Esophagus muscularis mucosa (tissue), 4 donors: Measurements from ENCODE around the gene GAL3ST3. TPM values are rescaled to one million over a fixed set of nuclear protein-coding genes. Genes with fewer than 3 reads are reported as not detected.
"Not testable (repeated sequence)": the region's sequence is repeated elsewhere in the genome, so short reads cannot be mapped to it uniquely, and the experiment has no call there.

ENCODE experiments used
- DNase-seq: peaks from one replicate; pipeline ENCODE4 v3.0.0-alpha.2; 2017; ENCODE audit errors: extremely low spot score
- H3K27ac ChIP-seq, 4 donors: fragments of 200-600 bp; sonication (generic); replicated peaks in 1 of 4; 1 replicate in 3 of 4; 2 replicates in 1 of 4; pipeline ENCODE4 v1.5.1; 2016 to 2019; ENCODE audit warnings: mild to moderate bottlenecking in 1 of 4
- H3K27me3 ChIP-seq, 4 donors: fragments of 200-600 bp; sonication (generic); one replicate each; pipeline versions ENCODE4 v1.5.1 to v1.6.0; 2016 to 2019
- H3K36me3 ChIP-seq, 4 donors: fragments of 200-600 bp; sonication (generic); one replicate each; pipeline ENCODE4 v1.5.1; 2016 to 2019
- H3K4me1 ChIP-seq, 4 donors: fragments of 200-600 bp; sonication (generic); one replicate each; pipeline ENCODE4 v1.5.1; 2016 to 2019
- H3K4me3 ChIP-seq, 4 donors: fragments of 200-600 bp; sonication (generic); 1 replicate in 2 of 4; 2 replicates in 2 of 4; pipeline ENCODE4 v1.5.1; 2016 to 2019; ENCODE audit warnings: mild to moderate bottlenecking in 4 of 4, moderate library complexity in 1 of 4
- H3K9me3 ChIP-seq, 4 donors: fragments of 200-600 bp; sonication (generic); 1 replicate in 3 of 4; 2 replicates in 1 of 4; pipeline ENCODE4 v1.5.1; 2016 to 2019
- EP300 ChIP-seq: sonication (generic); formaldehyde crosslinking; IDR thresholded peaks from one replicate; pipeline ENCODE4 v1.6.1; 2017; ENCODE audit warnings: antibody characterized with exemption
- POLR2A ChIP-seq: fragments of 450-650 bp; IDR thresholded peaks from one replicate; pipeline ENCODE4 v1.6.1; 2017; ENCODE audit warnings: antibody characterized with exemption, moderate library complexity, mild to moderate bottlenecking, low read depth
- POLR2AphosphoS5 ChIP-seq, 2 donors: sonication (generic); formaldehyde crosslinking; IDR thresholded peaks; one replicate each; pipeline ENCODE4 v1.6.1; 2017; ENCODE audit warnings: antibody characterized with exemption in 2 of 2
- WGBS: methylation state at CpG from one replicate; pipeline ENCODE4 v1.1.5; 2018; 5-methylcytosine and 5-hydroxymethylcytosine counted together
- intact Hi-C: fragments of 100-400 bp; cut with DNase I; formaldehyde crosslinking; loops from one replicate; pipeline ENCODE4 v1.15.1; 2023
- total RNA-seq, 4 donors: library from RNA; depleted of rRNA; stranded (reverse); fragments of >200 nt; gene quantifications; one replicate each; pipeline versions ENCODE4 v1.1.0 to v1.2.1, GENCODE V29; 2016
- TF ChIP-seq, protein P1 (sequence below), 3 experiments: fragments of 200-600 bp in 2 of 3; fragments of 450-650 bp in 1 of 3; sonication (generic) in 2 of 3; IDR thresholded peaks; one replicate each; pipeline ENCODE4 v1.5.1; 2017 to 2019; ENCODE audit warnings: antibody characterized with exemption in 3 of 3, mild to moderate bottlenecking in 2 of 3, moderate library complexity in 1 of 3

Gene GAL3ST3
- total RNA-seq, 4 donors from 2014 or later, result 0.83 to 7.4 (median 3.3) TPM

DNA sequence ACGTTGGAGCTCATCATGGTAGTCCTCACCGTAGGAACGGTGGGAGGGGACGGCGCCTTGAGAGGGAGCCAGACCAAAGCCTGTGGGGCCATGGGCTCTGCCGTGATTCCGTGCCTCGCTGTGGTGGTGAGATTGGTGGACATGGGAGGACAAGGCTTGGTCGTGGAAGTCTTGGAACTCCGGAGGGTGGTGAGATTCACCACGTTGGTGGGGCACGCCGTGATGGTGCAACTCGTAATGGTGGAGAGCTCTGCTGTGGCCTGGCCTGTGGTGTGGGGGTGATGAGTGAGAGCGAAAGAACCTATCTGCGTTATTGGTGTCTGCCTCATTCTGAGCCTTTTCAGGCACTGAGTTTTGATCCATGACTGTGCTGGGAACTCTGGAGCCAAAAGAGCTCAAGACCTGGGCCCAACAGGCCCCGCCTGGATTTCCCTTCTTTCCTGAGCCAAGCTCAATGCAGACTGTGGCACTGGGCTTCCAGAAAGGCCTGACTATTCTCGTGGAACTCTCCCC, 22.9 kb downstream of the GAL3ST3 start, which contains the start of gene CATSPER1:
Gene CATSPER1, minus strand, starts transcription at position 463 of the 513 bp plus-strand sequence. Its CDS starts 100 bp downstream, at position 363.
- intact Hi-C loops, result no loop called here
- Histone ChIP-seq H3K4me3 (no peak within 1 kb of the TSS), H3K27ac (no peak within 1 kb of the TSS), H3K27me3 (no peaks in the 10 kb centered on the region), H3K36me3 (no peaks in the 10 kb centered on the region), H3K9me3 (no peaks in the 10 kb centered on the region), H3K4me1 (peaks cover 7 to 14% (median 11%) of the 10 kb centered on the region in 4 donors)
- WGBS, result 83% methylated on average over 9 of the region's 18 CpGs
- no peak for DNase-seq
- no peak for TF ChIP-seq POLR2A
- TF ChIP-seq, protein P1, sequence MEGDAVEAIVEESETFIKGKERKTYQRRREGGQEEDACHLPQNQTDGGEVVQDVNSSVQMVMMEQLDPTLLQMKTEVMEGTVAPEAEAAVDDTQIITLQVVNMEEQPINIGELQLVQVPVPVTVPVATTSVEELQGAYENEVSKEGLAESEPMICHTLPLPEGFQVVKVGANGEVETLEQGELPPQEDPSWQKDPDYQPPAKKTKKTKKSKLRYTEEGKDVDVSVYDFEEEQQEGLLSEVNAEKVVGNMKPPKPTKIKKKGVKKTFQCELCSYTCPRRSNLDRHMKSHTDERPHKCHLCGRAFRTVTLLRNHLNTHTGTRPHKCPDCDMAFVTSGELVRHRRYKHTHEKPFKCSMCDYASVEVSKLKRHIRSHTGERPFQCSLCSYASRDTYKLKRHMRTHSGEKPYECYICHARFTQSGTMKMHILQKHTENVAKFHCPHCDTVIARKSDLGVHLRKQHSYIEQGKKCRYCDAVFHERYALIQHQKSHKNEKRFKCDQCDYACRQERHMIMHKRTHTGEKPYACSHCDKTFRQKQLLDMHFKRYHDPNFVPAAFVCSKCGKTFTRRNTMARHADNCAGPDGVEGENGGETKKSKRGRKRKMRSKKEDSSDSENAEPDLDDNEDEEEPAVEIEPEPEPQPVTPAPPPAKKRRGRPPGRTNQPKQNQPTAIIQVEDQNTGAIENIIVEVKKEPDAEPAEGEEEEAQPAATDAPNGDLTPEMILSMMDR (IDR thresholded peaks at IDR 0.05), result no peak
- TF ChIP-seq EP300, result no peak
- no peak for TF ChIP-seq POLR2AphosphoS5 (IDR thresholded peaks at IDR 0.05)

DNA sequence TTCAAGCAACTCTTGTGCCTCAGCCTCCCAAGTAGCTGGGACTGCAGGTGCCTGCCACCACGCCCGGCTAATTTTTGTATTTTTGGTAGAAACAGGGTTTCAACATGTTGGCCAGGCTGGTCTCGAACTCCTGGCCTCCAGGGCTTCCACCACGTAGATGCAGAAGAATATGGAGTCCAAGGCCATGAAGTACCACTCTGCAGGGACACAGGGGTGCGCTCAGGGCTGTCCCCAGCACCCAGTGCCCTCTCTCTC, 25.8 kb downstream of the GAL3ST3 start:
- DNase-seq, H3K27ac ChIP-seq, H3K9me3 ChIP-seq, intact Hi-C loops, H3K4me3 ChIP-seq, H3K36me3 ChIP-seq, H3K27me3 ChIP-seq: not testable (repeated sequence)
- peaks cover 7 to 14% (median 11%) of the 10 kb centered on the region in 4 donors for H3K4me1 ChIP-seq
- 85% methylated on average over 5 of the region's 5 CpGs for WGBS

DNA sequence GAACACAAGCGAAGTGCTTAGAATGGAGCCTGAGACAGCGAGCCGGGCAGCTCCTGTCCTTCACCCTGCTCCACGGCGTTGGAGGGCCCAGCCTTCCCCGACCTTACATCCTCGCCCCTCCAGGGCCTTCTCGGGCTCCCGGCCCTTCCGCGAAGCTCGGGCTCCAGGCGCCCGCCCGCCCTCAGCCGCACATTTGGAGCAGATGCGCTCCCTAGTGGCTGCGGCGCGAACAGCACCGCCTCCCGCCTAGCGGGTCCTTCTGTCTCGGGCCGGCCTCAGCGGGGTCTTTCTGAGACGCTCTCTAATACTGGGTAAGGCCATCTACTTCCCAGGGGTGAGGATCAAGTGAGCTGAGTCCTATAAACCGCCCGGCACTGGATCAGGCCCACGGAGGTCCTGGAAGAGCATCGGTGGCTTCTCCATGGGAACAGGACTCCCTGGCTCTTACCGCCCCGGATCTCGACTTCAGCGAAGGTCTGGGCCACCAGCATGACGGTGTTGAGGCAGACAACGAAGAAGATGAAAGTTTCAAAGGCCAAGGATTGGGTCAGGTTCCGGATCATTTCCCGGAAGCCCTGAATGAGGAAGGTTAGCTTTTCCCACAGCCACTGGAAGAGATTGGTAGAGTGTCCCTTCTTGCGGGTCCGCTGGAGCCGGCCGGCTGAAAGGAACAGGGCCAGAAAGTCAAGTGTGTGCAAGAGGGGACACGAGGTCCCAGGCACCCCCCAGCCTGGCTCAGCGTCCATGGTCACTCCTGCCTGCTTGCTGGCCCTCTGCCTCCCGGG, 26.4 kb downstream of the GAL3ST3 start:
- TF ChIP-seq, protein P1 (IDR thresholded peaks at IDR 0.05), result peak; percentile 93 to 100 (median 94)
- TF ChIP-seq EP300 (no peak), POLR2AphosphoS5 (IDR thresholded peaks at IDR 0.05) (peak in 1 of 2 donors; percentile 56), POLR2A (no peak)
- Histone ChIP-seq H3K9me3 (no peaks in the 10 kb centered on the region), H3K27ac (no peak overlapping the region), H3K4me3 (peak overlapping the region; percentile 22 to 33 (median 25)), H3K36me3 (no peaks in the 10 kb centered on the region), H3K4me1 (peaks cover 7 to 14% (median 11%) of the 10 kb centered on the region in 4 donors), H3K27me3 (no peaks in the 10 kb centered on the region)
- no peak for DNase-seq
- intact Hi-C loops, result no loop called here
- WGBS, result 20% methylated on average over 44 of the region's 46 CpGs

DNA sequence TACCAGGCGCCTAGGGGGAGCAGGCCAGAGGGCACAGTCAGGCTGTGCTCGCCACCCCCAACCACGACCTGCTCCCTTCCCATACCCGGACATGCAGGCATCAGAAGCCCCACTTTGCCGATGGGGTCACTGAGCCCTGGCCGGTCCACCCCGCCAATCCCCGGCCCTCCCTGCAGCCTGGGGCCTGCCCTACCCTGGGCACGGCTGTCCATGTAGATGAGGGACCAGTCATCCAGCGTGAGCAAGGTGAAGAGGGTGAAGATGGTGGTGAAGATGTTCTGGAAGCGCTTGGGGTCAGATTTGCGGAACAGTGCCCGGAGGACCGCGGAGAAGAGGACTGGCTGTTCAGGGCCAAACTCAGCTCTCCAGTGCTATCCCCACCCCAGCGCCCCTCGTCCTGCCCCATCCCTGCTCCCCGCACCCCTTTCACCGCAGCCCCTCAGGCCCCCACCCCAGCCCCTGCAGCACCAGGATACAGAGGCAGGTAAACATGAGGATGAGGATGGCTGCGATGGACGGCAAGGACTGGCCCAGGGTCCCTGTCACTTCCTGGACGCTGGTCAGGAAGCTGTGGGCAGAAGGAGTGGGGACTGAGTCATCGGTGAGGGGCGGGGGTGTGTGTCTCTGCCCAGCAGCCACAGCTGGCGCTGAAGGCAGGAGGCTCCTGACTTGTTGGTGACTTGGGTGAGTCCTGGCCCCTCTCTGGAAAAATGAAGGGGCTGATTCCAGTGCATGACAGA, 28.2 kb downstream of the GAL3ST3 start:
- H3K27ac ChIP-seq, result no peak overlapping the region
- no peak overlapping the region for H3K4me3 ChIP-seq
- no peaks in the 10 kb centered on the region for H3K27me3 ChIP-seq
- TF ChIP-seq POLR2A (no peak), POLR2AphosphoS5 (IDR thresholded peaks at IDR 0.05) (no peak), EP300 (no peak)
- TF ChIP-seq, protein P1 (IDR thresholded peaks at IDR 0.05), result no peak
- peaks cover 7 to 14% (median 11%) of the 10 kb centered on the region in 4 donors for H3K4me1 ChIP-seq
- no peaks in the 10 kb centered on the region for H3K36me3 ChIP-seq
- intact Hi-C loops, result no loop called here
- no peaks in the 10 kb centered on the region for H3K9me3 ChIP-seq
- WGBS, result 76% methylated on average over 23 of the region's 25 CpGs
- DNase-seq, result no peak

DNA sequence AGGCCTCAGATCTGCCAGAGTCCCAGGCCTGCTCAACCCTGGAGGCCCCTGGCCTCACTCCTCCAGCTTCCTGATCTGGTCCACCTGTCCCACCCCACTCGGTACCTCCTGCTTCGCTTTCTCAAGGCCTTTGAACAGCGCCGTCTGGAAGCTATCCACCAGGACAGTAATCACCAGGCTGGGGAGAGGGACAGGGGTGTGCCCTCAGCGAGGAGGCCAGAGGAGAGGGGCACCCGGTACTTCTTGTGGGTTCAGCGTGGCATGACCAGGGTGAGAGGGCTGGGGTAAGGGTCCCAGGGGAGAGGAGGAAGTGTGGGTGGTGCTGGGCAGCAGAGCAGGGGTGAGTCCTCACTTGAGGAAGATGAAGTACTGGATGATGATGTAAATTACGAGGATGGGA, 28.7 kb downstream of the GAL3ST3 start:
- no peak overlapping the region for H3K4me3 ChIP-seq
- peaks cover 0 to under 1% (median 0%) of the 10 kb centered on the region in 4 donors for H3K27me3 ChIP-seq
- H3K27ac ChIP-seq, result no peak overlapping the region
- DNase-seq, result no peak
- WGBS, result 74% methylated on average over 8 of the region's 8 CpGs
- TF ChIP-seq, protein P1 (IDR thresholded peaks at IDR 0.05), result no peak
- TF ChIP-seq POLR2A (no peak), EP300 (no peak), POLR2AphosphoS5 (IDR thresholded peaks at IDR 0.05) (no peak)
- H3K36me3 ChIP-seq, result no peaks in the 10 kb centered on the region
- intact Hi-C loops, result no loop called here
- H3K9me3 ChIP-seq, result no peaks in the 10 kb centered on the region
- peaks cover 7 to 14% (median 11%) of the 10 kb centered on the region in 4 donors for H3K4me1 ChIP-seq
